A673 (cell line): ENCODE measurements around the gene ZNRD2. TPM values are rescaled to one million over a fixed set of nuclear protein-coding genes. Genes with fewer than 3 reads are reported as not detected.

Experiments used
- BruUV-seq: library from RNA; stranded (reverse); fragments of 400-500 nt; replicated peaks from 2 replicates; lab custom pipeline; 2021; lab: Mats Ljungman, UMichigan
- CTCF ChIA-PET: fragments of 300-600 bp; sonication (Branson Sonifier 250); formaldehyde crosslinking; loops from one replicate; lab custom pipeline; 2022; ENCODE audit warnings: antibody characterized with exemption; lab: Charles Lee
- POLR2A ChIA-PET: fragments of 300-600 bp; sonication (Branson Sonifier 250); formaldehyde crosslinking; loops from one replicate; lab custom pipeline; 2022; ENCODE audit warnings: antibody characterized with exemption; ENCODE audit not compliant: low non-redundant PET; lab: Charles Lee
- DNase-seq: peaks from one replicate; pipeline ENCODE4 v3.0.0-alpha.2; 2015; ENCODE audit warnings: low spot score
- H3K27ac ChIP-seq: fragments of 200-600 bp; sonication (generic); 2 replicates; pipeline ENCODE4 v1.5.1; 2016; ENCODE audit warnings: mixed run types, low read depth, mild to moderate bottlenecking, mixed read lengths, antibody characterized with exemption, low read length; ENCODE audit not compliant: poor library complexity, severe bottlenecking
- H3K27me3 ChIP-seq: fragments of 200-600 bp; sonication (generic); replicated peaks from 2 replicates; pipeline ENCODE4 v1.6.1; 2017; ENCODE audit warnings: mixed run types, low read depth, mild to moderate bottlenecking, mixed read lengths, antibody characterized with exemption, low read length; ENCODE audit not compliant: insufficient read depth, poor library complexity
- H3K36me3 ChIP-seq: fragments of 200-600 bp; sonication (generic); 2 replicates; pipeline ENCODE4 v1.6.1; 2016; ENCODE audit warnings: mixed run types, mild to moderate bottlenecking, mixed read lengths, antibody characterized with exemption, low read length; ENCODE audit not compliant: insufficient read depth, poor library complexity, severe bottlenecking
- H3K4me1 ChIP-seq: fragments of 200-600 bp; sonication (generic); 2 replicates; pipeline ENCODE4 v1.6.1; 2017; ENCODE audit warnings: mixed run types, mild to moderate bottlenecking, mixed read lengths, antibody characterized with exemption, low read length; ENCODE audit not compliant: insufficient read depth, poor library complexity, severe bottlenecking
- H3K4me3 ChIP-seq: fragments of 200-600 bp; sonication (generic); 2 replicates; pipeline ENCODE4 v1.5.1; 2016; ENCODE audit warnings: low read depth, mixed run types, mild to moderate bottlenecking, mixed read lengths, low read length; ENCODE audit not compliant: poor library complexity, severe bottlenecking
- H3K9me3 ChIP-seq: fragments of 200-600 bp; sonication (generic); 2 replicates; pipeline ENCODE4 v1.6.1; 2016; ENCODE audit warnings: mixed run types, low read depth, mild to moderate bottlenecking, mixed read lengths, antibody characterized with exemption, low read length; ENCODE audit not compliant: poor library complexity, severe bottlenecking
- EZH2 ChIP-seq: fragments of 200-600 bp; sonication (generic); IDR thresholded peaks from 2 replicates; pipeline ENCODE4 v1.6.1; 2017; ENCODE audit warnings: borderline replicate concordance, low read depth, mild to moderate bottlenecking, mixed read lengths, antibody characterized with exemption, low read length; ENCODE audit not compliant: poor library complexity, severe bottlenecking
- intact Hi-C: fragments of 100-400 bp; cut with micrococcal nuclease; formaldehyde crosslinking; loops from one replicate; pipeline ENCODE4 v1.10.0; 2022; ENCODE audit not compliant: unreplicated experiment
- total RNA-seq: library from RNA; stranded (reverse); gene quantifications from 2 replicates; pipeline ENCODE4 v1.2.3, GENCODE V29; 2021
- TF ChIP-seq, protein P1 (sequence below): fragments of 300-800, 200-600 bp; sonication (generic); conservative IDR thresholded peaks from 2 replicates; pipeline ENCODE4 v1.5.1; 2017; ENCODE audit warnings: low read depth, mild to moderate bottlenecking, antibody characterized with exemption, low read length, moderate library complexity, mixed read lengths

The ZNRD2 gene
- total RNA-seq, 1 experiment from 2014 or later, result 98.9 TPM

DNA sequence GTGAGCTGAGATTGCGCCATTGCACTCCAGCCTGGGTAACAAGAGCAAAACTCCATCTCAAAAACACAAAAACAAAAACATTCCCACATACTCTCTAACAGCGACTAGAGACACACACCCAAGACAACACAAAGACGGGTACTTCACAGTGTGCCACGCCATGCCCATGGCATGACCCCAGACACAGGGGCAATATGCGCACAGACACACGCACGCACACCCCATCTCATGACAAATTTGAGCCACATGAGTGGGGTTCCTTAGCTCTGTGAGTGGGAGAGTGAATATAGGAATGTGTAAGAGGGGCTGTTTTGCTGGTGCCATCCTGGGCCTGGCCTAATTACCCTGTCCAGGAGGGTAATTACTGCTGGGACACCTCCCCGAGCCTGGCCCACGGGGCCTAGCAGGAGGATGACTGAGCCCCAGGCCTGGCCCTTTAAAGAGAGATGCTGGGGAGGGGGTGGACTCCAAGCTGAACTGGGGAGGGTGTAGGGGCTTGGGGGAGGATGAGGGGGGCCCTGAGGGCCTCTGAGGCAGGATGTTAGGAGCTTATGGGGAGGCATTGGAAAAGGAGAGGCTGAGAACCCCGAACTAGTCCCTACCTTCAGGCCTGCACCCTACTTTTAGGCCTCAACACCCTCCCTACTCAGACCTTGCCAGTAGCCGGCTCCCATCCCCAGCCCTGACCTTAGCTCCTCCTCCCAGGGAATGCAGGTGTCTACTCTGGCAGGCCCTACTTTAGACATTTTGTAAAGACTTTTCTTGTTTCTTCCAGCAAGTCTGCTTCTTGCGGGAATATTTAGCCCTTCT lies 13.6 kb upstream of the ZNRD2 start:
- CTCF ChIA-PET, result no interaction called here
- DNase-seq, result no peak
- POLR2A ChIA-PET, result no interaction called here
- TSS peak; percentile 16 for BruUV-seq
- intact Hi-C loops, result no loop called here
- Histone ChIP-seq H3K4me1 (peaks cover 42% of the 10 kb centered on the region), H3K36me3 (peaks cover 4% of the 10 kb centered on the region), H3K4me3 (peak overlapping the region; percentile 59), H3K27ac (peak overlapping the region; percentile 87), H3K9me3 (no peaks in the 10 kb centered on the region), H3K27me3 (no peaks in the 10 kb centered on the region)
- TF ChIP-seq EZH2, result no peak
- TF ChIP-seq, protein P1, sequence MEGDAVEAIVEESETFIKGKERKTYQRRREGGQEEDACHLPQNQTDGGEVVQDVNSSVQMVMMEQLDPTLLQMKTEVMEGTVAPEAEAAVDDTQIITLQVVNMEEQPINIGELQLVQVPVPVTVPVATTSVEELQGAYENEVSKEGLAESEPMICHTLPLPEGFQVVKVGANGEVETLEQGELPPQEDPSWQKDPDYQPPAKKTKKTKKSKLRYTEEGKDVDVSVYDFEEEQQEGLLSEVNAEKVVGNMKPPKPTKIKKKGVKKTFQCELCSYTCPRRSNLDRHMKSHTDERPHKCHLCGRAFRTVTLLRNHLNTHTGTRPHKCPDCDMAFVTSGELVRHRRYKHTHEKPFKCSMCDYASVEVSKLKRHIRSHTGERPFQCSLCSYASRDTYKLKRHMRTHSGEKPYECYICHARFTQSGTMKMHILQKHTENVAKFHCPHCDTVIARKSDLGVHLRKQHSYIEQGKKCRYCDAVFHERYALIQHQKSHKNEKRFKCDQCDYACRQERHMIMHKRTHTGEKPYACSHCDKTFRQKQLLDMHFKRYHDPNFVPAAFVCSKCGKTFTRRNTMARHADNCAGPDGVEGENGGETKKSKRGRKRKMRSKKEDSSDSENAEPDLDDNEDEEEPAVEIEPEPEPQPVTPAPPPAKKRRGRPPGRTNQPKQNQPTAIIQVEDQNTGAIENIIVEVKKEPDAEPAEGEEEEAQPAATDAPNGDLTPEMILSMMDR, result no peak

DNA sequence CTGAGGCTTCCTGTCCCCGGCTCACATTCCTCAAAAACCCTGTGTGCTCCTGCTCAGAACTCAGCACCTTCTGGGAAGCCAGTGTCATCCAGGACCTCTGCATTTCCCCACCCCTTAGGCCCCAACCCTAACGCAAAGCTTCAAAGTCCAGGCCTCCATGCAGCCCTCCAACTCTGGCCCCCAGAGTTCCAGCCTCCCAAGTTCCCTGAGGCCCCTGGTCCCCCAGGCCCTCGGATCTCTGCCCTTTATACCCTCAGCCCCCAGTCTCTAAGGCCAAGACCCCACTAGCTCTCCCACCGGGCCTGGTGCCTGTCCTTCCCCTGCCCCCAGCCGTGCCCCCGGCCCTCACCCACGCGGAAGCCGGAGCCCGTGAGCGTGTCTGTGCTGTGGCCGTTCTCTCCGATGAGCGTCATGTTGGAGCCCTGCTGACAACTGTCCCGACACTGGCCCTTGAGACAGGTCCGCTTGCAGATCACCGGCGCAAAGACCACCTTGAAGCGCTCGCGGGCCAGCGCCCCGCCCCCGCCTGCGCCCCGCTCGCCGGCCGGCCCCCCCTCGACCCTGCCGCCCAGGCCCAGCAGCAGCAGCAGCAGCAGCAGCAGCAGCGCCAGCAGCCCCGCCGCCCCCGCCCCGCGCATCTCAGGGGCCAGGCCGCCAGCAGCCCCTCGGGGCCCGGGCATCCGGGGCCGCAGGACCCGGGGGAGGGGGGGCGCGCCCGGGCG lies 12.8 kb upstream of the ZNRD2 start:
- CTCF ChIA-PET, result interaction anchor here (0.5 kb wide), 1 partner anchor 260 kb away, joined by 3 read pairs; no protein-coding TSS in a partner anchor
- peak; percentile 34 for DNase-seq
- no TSS peak for BruUV-seq
- no peaks in the 10 kb centered on the region for H3K36me3 ChIP-seq
- H3K27me3 ChIP-seq, result no peaks in the 10 kb centered on the region
- H3K9me3 ChIP-seq, result no peaks in the 10 kb centered on the region
- H3K27ac ChIP-seq, result peak overlapping the region; percentile 87
- peak overlapping the region; percentile 59 for H3K4me3 ChIP-seq
- H3K4me1 ChIP-seq, result peaks cover 41% of the 10 kb centered on the region
- intact Hi-C loops, result no loop called here
- no peak for TF ChIP-seq EZH2
- TF ChIP-seq, protein P1, result no peak
- POLR2A ChIA-PET, result no interaction called here

DNA sequence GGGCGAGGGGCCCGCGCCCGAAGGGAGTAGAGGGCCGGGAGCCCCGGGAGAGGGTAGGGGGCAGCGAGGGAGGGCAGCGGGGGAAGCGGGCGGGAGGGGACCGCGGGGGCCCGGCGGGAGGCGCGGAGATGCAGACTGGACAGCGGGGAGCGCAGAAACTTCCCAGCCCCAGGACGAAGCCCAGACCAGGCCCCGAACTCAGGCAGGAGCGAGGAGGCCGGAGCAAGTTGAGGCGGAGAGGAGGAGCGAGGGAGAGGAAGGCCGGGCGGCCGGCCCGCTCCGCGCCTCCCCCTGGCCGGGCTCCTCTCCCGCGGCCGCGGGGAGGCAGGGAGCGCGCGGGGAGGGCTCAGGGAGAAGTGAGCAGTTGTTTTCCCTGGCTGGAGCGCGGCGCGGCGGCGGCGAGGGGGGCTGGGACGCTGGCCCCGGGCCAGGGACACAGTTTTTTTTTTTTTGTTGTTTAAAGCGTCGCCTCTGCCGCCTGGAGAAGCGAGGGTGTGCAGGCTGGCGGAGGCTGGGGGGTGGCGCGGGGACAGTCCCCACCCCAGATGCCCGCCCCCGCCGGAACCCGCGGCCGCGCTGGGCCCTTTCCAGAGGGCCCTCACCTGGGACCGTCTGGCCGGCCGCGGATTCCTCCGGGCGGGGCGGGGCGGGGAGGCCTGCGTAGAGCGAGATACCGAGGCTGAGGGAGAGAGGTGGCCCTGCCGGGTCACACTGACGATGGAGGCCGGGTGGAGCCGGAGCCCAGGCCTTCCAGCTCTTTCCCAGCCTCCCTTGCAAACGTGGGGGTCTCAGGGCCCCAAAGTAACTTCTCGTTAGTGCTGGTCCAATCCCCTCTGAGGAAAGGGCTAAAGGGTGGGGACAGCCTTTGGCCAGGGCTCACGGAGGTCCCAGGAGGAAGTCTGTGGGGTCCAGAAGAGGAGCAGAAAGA lies 12.0 kb upstream of the ZNRD2 start, which contains the start of gene LTBP3:
Gene LTBP3 (minus strand): TSS at position 358 of the 928 bp plus-strand sequence. CDS start 400 bp downstream, outside the sequence.
- Histone ChIP-seq H3K27me3 (no peaks in the 10 kb centered on the region), H3K4me3 (peak within 1 kb of the TSS; percentile 59), H3K36me3 (no peaks in the 10 kb centered on the region), H3K27ac (peak within 1 kb of the TSS; percentile 87), H3K9me3 (no peaks in the 10 kb centered on the region), H3K4me1 (peaks cover 41% of the 10 kb centered on the region)
- peak; percentile 87 for DNase-seq
- TF ChIP-seq EZH2, result no peak
- TF ChIP-seq, protein P1, result no peak
- POLR2A ChIA-PET, result no interaction called here
- BruUV-seq, result no TSS peak
- CTCF ChIA-PET, result interaction anchor here (0.6 to 1.2 kb wide), 2 partner anchors 9 to 18 kb away, joined by 5 to 6 read pairs; no protein-coding TSS in a partner anchor
- intact Hi-C loops, result no loop called here
